Left renal pelvis (tissue), 4 donors: Measurements from ENCODE around the gene FLRT1. TPM values are rescaled to one million over a fixed set of nuclear protein-coding genes. Genes with fewer than 3 reads are reported as not detected.

Experiments
- DNase-seq, 4 donors: peaks; one replicate each; pipeline ENCODE4 v3.0.0-alpha.2; 2013; ENCODE audit warnings: low read depth in 4 of 4, low spot score in 3 of 4
- polyA plus RNA-seq, 4 donors: library from polyadenylated mRNA; unstranded; fragments of 120-200 nt; gene quantifications; one replicate each; pipeline ENCODE4 v1.2.1, GENCODE V29; 2013; ENCODE audit not compliant: insufficient read length in 4 of 4

Gene FLRT1
- polyA plus RNA-seq: 1 to 10 TPM; 2.1 to 5.5 (median 3.5) TPM

- DNase-seq: no peak
Observed at GRCh38 chr11:64035576-64035975, at the start of gene FLRT1. TSS of gene FLRT1 (plus strand) at chr11:64035931. CDS start at chr11:64116268, 80,337 bp downstream.

GRCh38 chr11:63986156-63986931 is 49.4 kb upstream of the FLRT1 start, which contains the start of gene OTUB1:
TSS of gene OTUB1 (plus strand) at chr11:63986438. CDS start at chr11:63986457, 19 bp downstream.
- peak; percentile 76 to 83 (median 80) for DNase-seq

GRCh38 chr11:63986932-63987513 is 48.7 kb upstream of the FLRT1 start:
- DNase-seq: no peak

DNA sequence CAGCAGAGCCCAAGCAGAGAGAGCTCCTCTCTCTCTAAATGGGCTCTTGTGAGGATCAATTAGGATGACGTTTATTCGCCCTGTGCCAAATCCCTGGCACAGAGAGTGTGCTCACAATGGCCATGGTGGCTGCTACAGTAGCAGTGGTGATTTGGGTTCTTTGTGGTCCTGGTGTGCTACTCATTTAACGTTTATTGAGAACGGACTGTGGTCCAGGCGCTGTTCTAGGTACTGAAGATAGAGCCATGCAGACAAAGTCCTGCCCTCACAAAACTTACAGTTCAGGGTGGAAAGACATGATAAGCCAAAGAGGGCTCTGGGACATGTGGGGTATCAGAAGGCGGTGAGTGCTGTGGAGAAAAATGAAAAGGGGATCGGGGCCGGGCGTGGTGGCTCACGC is 44.2 kb upstream of the FLRT1 start:
- DNase-seq: no peak

GRCh38 chr11:63993100-63993499 is 42.6 kb upstream of the FLRT1 start:
- no peak for DNase-seq

DNA sequence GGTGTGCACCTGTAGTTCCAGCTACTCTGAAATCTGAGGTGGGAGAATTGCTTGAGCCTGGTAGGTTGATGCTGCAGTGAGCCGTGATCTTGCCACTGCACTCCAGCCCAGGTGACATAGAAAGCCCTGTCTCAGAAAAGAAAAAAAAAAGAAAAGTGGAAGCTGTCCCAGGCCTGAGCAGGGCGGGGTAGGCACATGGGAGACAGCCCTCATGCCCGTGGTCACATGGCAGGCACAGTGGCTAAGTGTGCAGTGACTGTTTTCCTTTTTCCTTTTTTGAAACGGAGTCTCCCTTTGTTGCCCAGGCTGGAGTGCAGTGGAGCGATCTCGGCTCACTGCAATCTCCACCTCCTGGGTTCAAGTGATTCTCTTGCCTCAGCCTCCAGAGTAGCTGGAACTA is 41.7 kb upstream of the FLRT1 start:
- DNase-seq: no peak

DNA sequence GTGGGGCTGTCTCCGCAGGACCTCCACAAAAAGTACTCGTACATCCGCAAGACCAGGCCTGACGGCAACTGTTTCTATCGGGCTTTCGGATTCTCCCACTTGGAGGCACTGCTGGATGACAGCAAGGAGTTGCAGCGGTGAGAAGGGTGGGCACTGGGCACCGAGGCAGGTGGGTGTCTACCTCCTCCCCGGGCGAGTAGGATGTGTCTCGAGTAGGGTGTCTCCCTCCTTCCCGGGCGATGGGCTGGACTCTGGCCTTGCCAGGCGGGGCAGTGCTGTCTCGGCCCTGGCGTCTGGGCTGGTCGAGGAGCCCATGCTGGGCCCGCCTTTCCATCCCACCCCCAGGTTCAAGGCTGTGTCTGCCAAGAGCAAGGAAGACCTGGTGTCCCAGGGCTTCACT is 39.2 kb upstream of the FLRT1 start:
- DNase-seq: no peak

GRCh38 chr11:63997104-63997700 is 38.5 kb upstream of the FLRT1 start:
- DNase-seq: no peak

GRCh38 chr11:63997801-63998337 is 37.9 kb upstream of the FLRT1 start:
- no peak for DNase-seq

GRCh38 chr11:63998558-63999348 is 37.0 kb upstream of the FLRT1 start:
- DNase-seq: no peak

- DNase-seq: no peak
Observed at GRCh38 chr11:63999349-64000025, 36.2 kb upstream of the FLRT1 start.

DNA sequence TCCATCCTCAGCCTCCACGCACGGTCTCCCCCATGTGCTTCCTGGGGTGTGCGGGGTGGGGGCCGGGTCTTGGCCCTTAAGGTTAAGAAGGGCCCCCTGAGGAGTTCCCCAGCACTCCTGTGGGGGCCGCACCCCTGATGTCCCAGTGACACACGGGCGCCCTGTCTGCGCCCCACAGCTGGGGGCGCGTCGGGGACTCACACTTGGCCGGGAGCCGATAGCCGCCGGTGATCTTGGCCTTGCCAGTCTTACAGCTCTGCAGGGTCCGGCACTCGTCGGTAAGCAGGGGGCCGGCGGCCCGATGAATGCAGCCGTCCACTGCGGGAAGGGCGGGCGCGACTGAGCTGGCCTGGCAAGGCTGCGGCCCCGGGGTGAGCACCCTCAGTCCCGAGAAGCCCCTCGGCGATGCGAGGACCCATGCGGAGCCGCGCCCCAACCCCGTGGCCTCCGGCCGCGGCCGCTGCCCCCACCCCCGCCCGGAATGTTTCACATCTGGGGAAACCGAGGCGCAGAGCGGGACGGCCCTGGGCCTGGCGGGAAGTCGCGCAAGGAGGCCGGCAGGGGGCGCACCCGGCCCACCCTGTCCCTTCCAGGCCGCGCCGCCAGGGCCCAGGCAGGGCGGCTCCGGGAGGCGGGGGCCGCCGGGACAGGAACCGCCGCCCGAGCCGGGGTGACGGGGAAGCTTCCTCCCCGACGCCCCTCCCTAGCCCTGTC is 35.5 kb upstream of the FLRT1 start:
- no peak for DNase-seq

- DNase-seq: no peak
Observed at GRCh38 chr11:64000740-64001483, 34.8 kb upstream of the FLRT1 start.

- no peak for DNase-seq
Observed at GRCh38 chr11:64001484-64002420, 34.0 kb upstream of the FLRT1 start.

DNA sequence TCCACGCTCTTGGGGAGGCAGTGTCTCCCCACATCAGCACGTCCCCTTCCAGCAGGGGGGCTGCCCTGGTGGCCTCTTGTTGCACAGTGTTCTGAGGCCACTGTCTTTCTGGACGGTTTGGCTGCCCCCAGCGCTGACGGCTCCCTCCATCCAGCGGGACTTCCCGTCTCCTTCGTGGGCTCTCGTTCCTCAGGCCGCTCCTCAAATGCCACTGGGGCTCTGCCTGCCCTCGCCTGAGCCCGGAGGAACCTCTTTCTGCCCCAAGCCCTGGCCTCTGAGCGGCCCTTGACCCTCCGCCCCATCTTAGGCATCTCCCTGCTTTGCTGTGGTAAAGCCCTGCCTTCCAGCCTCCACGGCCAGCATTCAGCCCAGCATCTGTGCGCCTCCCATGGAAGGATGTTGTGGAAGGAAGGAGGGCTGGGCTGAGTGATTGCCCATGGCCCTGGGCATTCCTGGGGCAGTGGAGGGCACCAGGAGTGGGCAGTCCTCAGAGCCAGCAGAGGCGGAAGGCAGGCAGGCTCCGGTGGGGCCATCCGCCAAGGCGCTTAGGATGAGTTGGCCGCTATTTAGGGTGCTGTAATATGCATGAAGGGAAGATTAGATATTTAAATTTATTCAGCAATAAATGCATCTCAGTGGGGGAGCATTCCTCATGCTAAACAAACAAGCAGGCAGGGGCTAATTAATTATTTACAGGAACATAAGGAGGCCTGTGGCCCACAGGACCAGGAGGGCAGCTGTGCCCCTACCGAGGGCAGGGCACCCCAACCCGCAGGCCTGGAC is 31.7 kb upstream of the FLRT1 start:
- DNase-seq: no peak

GRCh38 chr11:64004590-64004984 is 31.1 kb upstream of the FLRT1 start:
- DNase-seq: no peak

DNA sequence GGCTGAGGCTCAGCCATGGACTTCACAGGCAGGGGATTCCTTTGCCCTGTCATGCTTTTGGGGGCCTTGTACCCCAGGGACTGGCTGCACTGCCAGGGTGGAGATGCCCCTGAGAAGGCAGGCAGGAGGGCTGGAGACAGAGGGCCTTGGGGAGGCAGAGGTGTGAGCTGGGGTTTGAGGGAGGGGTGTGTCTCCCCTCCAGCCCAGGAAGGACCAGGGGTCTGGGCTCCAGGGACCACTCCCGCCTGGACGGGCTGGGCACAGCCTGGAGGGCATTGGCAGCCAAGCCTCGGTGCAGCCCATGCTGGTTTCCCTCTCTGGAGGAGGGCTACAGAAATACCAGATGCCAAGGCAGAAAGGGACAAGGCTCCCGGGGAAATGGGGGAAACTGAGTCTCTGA is 30.0 kb upstream of the FLRT1 start:
- no peak for DNase-seq
